NCI-H146 treated with DMSO at 0.1 percent for 48 hours (cell line): ENCODE measurements around the gene COG5.

Experiments used
- DNase-seq: peaks from one replicate; lab custom pipeline; 2025; ENCODE audit not compliant: unreplicated experiment; lab: John Stamatoyannopoulos, UW

The COG5 gene

DNA sequence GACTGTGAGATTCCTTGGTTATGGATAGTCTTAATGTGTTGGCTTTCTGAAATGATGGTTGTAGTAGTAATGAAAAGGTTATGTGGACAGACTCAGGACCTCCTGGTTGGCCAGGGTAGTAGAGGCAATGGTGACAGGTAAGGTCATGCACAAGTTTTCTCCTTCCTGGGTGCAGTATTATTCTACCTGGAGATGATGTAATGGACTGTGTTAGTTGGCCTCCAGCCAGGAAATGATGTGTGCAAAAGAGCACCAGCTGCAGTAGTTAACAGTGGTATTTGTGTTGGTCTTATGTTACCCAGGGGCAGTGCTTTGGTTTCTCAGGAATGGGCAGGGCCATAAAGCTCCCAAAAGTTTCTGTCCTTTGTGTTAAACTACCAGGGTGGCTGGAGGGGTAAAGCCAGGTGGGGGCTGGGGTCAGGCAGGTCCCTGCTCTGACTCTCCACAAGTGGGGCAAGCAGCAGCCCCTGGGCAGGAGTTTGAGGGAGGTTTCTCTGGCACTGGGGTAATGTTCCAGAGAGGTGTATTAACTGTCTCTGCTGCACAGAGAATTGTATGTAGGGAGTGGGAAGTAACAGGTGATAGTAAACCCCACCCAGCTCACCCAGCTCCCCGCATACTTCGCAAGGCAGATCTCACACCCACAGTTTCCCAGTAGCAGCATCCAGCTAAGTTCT lies 57.6 kb downstream of the COG5 start:
- DNase-seq = peak; percentile 81

DNA sequence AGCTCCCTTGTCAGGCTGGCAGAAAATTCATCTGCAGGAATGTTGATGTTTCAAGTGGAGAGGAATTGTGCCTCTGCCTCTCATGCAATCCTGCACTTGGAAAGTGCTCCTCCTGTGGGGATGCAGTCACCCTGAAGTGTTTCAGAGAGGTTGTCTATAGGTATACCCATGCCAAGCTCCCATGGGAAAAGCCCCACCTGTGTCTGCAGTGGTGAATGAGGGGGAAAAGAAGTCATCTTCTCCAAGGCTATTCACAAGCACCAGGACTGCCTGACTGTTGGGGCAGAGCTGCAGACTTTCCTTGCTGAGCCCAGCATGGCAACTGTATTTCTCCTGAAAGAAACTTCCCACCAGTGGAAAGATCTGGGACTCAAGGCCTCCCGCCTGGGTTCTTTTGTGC lies 58.4 kb downstream of the COG5 start:
- no peak for DNase-seq

- DNase-seq = no peak
Observed at GRCh38 chr7:107503687-107504086, 60.0 kb downstream of the COG5 start.

DNA sequence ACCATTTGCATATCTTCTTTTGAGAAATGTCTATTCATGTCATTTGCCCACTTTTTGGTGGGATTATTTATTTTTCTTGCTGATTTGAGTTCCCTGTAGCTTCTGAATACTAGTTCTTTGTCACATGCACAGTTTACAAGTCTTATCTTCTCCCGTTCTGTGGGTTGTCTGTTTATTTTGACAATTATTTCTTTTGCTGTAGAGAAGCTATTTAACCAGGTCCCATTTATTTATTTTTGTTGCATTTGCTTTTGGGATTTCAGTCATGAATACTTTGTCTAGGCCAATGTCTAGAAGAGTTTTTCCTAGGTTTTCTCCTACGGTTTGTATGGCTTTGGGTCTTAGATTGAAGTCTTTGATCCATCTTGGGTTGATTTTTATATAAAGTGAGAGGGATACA lies 60.9 kb downstream of the COG5 start:
- no peak for DNase-seq

GRCh38 chr7:107502154-107502553 lies 61.6 kb downstream of the COG5 start:
- no peak for DNase-seq

GRCh38 chr7:107501593-107501992 lies 62.1 kb downstream of the COG5 start:
- DNase-seq = peak; percentile 5

GRCh38 chr7:107499731-107500130 lies 64.0 kb downstream of the COG5 start:
- no peak for DNase-seq

DNA sequence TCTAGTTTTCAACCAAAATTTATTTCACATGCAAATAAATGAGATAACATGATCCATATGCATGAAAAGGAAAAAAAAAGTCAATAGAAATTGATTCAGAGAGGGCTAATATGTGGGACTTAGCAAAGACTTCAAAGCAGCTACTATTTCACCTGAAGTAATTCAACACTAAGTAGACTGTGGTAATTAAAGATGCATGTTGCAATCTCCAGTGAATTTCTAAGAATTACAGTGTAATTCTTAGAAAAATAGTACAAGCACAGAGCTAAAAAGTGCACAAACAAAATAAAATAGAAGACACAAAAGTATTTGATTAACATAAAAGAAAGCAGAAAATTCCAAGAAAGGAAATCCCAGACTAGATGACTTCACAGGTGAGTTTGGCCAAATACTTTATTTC lies 68.2 kb downstream of the COG5 start:
- no peak for DNase-seq

DNA sequence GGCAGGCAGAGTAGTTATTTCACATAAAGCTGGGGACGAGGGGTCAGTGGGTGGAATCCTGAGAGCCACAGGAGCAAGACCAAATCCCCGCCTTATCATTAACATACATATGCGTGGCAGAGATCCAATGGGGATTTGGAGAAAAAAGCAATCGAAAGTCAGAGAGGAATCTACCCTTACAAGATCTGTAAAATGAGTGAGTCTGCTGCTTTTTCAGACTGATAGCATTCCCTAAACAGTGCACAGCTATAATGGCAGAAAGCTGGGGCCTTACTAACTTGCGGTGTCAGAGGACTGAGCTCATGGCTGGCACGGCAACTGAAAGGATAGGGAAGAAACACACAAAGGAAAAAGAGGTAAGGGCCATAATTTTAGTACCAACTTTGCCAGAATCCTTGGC lies 68.8 kb downstream of the COG5 start:
- DNase-seq = no peak

DNA sequence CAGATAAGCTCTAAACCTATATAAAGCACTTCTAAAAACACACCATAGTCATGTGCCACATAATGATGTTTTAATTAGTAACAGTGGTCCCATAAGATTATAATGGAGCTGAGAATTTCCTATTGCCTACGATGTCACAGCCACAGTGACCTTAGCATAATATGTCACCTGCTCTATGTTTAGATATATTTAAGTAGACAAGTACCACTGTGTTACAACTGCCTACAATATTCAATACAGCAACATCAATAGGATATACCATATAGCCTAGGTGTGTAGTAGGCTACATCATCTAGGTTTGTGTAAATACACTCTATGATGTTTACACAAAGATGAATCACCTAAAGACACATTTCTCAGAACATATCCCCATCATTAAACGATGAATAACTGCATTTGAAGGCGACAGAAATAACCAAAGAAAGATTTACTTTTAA lies 69.4 kb downstream of the COG5 start:
- DNase-seq = peak; percentile 57

GRCh38 chr7:107492875-107493274 lies 70.8 kb downstream of the COG5 start:
- no peak for DNase-seq

DNA sequence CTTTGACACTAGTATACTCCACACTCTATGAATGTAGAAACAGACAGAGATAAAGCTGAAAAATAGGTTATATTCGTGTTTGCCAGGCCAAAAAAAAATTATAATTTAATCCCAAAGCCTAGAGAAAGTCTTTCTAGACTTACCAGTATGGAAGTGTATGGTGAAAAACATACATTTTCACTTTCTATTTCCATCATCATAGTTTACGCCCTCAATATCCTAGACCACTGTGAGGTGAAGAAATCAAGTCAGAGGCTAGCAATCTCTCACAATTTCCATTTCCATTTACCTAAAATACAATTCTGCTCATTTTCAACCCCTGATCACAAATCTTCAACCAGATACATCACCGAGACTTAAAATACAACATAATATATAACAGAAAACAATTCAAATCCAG lies 77.7 kb downstream of the COG5 start:
- no peak for DNase-seq

- no peak for DNase-seq
Observed at GRCh38 chr7:107482571-107482970, 81.1 kb downstream of the COG5 start.

DNA sequence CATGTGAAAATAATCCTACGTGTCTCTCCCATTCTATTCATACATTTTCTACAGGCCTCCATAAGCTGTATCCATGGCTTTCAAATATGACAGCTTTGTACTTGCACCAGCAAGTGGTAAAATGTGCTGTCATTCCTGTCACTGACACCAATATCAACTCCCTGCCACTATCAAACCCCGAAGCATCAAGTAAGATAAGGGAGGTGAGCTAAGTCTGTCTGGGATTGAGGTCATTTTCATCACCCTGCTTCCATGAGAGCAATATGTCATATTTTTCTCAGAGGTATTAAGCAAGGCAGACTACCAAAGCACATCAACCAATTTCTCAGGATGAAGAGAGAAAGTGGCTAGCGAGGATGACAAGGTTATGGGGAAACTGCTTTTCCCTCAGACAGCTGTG lies 82.8 kb downstream of the COG5 start:
- DNase-seq = no peak

GRCh38 chr7:107479303-107479702 lies 84.4 kb downstream of the COG5 start:
- no peak for DNase-seq

GRCh38 chr7:107474104-107474521 lies 89.6 kb downstream of the COG5 start:
- DNase-seq = no peak

- no peak for DNase-seq
Observed at GRCh38 chr7:107472116-107472515, 91.6 kb downstream of the COG5 start.

DNA sequence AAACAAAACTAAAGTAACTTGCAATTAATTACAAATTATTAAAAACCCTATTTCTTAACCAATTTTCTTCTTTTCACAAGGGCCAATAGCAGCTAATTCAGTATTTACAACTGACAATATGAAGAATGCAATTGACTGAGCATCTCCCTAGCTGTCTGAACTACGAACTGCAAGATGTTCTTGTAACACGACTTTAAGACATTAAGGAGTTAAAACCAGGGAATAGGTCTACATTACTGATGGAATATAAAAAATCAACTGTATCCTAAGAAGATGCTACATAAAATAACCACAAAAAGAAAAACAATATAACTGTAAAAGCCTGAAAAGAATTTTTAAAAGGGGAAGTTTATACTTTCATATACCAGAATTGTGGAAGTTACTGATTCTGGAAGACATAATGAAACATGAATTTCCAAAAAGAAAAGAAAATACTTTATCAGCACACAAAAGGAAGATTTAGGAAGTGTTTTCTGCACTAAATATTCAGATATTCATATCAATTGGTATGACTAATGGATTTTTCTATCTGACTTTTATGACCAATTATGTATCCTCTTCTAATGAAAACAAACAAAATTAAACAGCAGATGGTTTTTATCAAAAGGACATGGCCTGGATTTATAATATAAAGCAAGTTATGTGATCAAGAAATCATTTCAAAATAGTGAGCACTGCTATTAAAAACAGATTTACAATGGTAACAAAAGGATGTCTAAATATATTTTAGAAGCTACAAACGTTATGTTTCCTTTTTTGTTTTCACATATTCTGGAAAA lies 92.2 kb downstream of the COG5 start:
- no peak for DNase-seq

- DNase-seq = peak; percentile 22
Observed at GRCh38 chr7:107469929-107470328, 93.8 kb downstream of the COG5 start, which contains the start of gene GPR22. TSS of gene GPR22 (plus strand) at chr7:107470057. CDS start at chr7:107474061, 4,004 bp downstream.

GRCh38 chr7:107468824-107469223 lies 94.9 kb downstream of the COG5 start:
- DNase-seq = no peak

DNA sequence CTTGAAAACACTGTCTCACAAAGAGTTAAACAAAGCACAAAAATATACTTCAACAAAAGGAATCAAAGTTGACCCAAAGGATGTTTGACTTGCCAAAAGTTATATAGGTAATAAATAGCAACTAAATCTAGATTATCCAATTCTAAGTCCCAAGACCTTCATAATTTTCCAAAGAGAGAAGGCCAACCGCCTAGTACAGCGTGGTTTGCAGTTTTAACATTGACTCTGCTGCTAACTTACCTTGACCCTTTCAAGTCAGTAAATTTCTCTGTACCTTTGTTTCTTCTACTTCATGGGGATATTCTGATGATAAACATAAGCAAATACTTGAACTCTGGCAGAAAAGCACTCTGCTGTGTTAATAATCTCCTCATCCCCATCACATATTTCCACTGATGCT lies 95.7 kb downstream of the COG5 start:
- DNase-seq = no peak

DNA sequence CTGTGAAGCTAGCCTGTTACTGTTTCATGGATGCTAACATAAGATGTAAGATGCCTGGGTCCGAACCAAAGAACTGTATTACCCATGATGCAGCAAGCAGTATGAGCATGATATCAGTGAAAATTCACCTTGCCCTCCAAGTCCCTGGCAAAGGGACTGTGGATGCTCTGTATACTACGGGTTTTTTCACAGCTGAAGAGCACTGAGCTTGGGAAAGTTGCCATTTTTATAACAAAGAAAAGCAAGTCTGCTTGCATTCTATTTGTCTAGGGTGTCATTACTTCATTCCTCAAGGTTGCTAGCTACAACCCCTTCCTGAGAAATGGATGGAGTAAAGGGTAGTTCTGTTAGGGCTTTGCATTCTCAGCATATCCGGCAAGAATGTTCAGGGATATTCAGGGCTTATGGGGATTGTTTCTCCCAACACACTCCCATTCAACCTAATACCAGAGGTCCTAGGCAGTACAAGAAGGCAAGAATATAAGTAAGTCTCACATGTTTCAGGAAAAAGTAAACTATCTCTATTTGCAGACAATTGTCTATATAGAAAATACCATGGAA lies 99.0 kb downstream of the COG5 start:
- no peak for DNase-seq
